ENCODE measurements around the gene ESYT2. TPM values are rescaled to one million over a fixed set of nuclear protein-coding genes. Genes with fewer than 3 reads are reported as not detected.

The ESYT2 gene
- total RNA-seq, 2 experiments from 2014 or later: 116 to 124 TPM

DNA sequence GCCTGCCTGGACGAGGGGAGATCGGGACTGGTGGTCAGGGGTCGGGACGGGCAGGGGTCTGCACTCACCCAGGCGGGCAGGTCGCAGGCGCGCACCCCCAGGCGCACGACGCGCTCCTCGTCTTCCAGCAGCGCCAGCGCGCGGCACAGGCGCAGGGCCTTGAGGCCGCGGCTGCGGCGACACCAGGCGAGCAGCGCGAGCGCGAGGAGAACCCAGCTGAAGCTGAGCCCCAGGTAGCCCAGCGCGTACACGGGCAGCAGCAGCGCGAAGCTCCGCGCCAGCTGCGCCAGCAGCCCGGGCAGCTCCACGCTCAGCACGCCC lies 328 bp downstream of the ESYT2 start:
- no peaks in the 10 kb centered on the region for H3K9me3 Mint-ChIP-seq
- peak; percentile 67 for DNase-seq

DNA sequence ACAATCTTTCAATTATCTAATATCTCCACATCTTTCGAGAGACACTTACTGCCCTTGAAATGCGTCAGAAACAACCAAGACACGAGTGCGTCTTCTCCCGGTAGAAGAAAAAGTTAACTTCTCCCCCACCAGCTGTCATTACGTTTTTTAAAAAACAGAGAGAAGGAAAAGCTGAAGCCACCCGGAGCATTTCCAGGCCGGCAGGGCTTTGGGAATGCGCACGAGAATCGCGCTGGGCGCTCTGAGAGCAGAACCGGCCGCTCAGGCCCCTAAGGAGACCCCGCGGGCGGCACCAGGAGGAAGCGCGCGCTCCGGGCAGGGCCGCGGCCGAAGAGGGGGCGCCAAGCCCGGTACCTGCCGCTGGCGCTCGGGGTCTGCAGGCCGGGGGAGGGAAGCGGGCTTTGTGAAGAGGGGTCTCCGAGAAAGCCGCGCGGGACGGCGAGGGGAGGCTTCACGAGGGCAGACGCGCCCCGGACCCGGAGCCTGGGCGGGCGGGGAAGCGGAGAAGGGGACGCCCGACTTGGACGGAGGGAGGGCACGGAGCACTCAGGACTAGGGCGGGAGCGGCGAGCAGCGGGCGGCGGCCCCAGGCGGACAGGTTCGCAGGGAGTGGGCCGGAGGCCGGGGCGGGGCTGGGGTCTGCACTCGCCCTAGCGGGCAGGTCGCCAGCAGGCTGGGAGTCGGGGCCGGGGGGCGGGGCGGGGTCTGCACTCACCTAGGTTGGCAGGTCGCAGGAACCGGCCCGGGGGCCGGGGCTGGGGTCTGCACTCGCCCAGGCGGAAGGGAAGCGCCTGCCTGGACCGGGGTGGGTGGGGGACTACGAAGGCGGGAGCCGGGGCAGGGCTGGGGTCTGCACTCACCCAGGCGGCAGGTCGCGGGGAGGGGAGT lies 932 bp downstream of the ESYT2 start:
- peaks cover 4% of the 10 kb centered on the region for H3K27me3 Mint-ChIP-seq
- POLR2A ChIA-PET: interaction anchor here (0.6 to 0.9 kb wide), 3 partner anchors 32 to 64 kb away, joined by 3 read pairs; no protein-coding TSS in a partner anchor
- H3K4me3 Mint-ChIP-seq: peak overlapping the region; percentile 97
- DNase-seq: peak; percentile 33
- no peaks in the 10 kb centered on the region for H3K9me3 Mint-ChIP-seq
- H3K27ac Mint-ChIP-seq: peak overlapping the region; percentile 95
- CTCF ChIA-PET: interaction anchor here (1.4 to 2.7 kb wide), 4 partner anchors 7 to 33 kb away, joined by 3 to 9 read pairs (median 6); no protein-coding TSS in a partner anchor
- peaks cover 49% of the 10 kb centered on the region for H3K4me1 Mint-ChIP-seq
- peaks cover 25% of the 10 kb centered on the region for H3K36me3 Mint-ChIP-seq (ENCODE audit: low read depth)

More for the DNA sequence above, 328 bp downstream of the ESYT2 start:
- Mint-ChIP-seq H3K4me3 (peak overlapping the region; percentile 97), H3K27me3 (peaks cover 4% of the 10 kb centered on the region), H3K27ac (peak overlapping the region; percentile 88), H3K36me3 (ENCODE audit: low read depth) (peaks cover 22% of the 10 kb centered on the region), H3K4me1 (peaks cover 45% of the 10 kb centered on the region)
- CTCF ChIA-PET: interaction anchor here (1.4 to 1.9 kb wide), 3 partner anchors 12 to 35 kb away, joined by 4 to 9 read pairs (median 4); no protein-coding TSS in a partner anchor
- POLR2A ChIA-PET: interaction anchor here (0.6 to 0.9 kb wide), 2 partner anchors 47 to 65 kb away, joined by 3 read pairs; no protein-coding TSS in a partner anchor

DNA sequence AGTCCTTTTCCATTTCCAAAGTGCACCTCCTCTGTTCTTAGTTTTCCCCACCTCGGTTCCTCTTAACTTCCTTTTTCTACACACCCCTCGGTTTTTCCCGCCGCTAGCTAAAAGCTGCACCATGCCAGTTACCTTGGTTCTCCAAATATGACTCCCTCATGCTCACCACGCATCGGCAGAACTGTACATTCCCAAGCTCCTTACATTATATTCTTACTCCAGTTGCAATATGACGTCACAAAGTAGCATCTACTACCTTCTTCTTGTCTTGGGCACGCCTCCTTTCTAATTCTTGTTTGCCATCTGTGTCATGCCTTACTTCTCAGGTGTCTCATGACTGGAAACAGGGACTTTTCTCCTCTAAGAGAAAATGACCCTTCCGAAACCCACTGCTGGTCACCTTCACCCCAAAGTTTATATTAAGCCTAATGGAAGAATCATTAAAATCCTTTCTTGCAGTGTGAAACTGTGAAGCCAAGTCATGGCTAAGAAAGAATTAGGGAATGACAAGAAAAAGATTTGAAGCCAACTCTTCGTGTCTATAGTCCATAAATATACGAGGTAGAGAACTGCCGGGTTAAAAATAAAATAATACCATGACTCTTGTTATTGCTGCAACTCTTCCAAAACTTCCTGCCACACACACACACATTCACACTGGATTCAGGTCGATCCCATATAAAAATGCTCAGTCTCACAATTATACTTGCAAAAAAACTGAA lies 1.7 kb downstream of the ESYT2 start:
- peak overlapping the region; percentile 95 for H3K27ac Mint-ChIP-seq
- H3K36me3 Mint-ChIP-seq (ENCODE audit: low read depth): peaks cover 26% of the 10 kb centered on the region
- CTCF ChIA-PET: interaction anchor here (0.6 to 2.7 kb wide), 4 partner anchors 8 to 191 kb away, joined by 3 to 8 read pairs (median 4); no protein-coding TSS in a partner anchor
- H3K4me3 Mint-ChIP-seq: peak overlapping the region; percentile 97
- H3K27me3 Mint-ChIP-seq: peaks cover 4% of the 10 kb centered on the region
- H3K9me3 Mint-ChIP-seq: no peaks in the 10 kb centered on the region
- H3K4me1 Mint-ChIP-seq: peaks cover 54% of the 10 kb centered on the region
- POLR2A ChIA-PET: interaction anchor here (0.7 kb wide), 1 partner anchor 33 kb away, joined by 3 read pairs; no protein-coding TSS in a partner anchor
- peak; percentile 44 for DNase-seq

DNA sequence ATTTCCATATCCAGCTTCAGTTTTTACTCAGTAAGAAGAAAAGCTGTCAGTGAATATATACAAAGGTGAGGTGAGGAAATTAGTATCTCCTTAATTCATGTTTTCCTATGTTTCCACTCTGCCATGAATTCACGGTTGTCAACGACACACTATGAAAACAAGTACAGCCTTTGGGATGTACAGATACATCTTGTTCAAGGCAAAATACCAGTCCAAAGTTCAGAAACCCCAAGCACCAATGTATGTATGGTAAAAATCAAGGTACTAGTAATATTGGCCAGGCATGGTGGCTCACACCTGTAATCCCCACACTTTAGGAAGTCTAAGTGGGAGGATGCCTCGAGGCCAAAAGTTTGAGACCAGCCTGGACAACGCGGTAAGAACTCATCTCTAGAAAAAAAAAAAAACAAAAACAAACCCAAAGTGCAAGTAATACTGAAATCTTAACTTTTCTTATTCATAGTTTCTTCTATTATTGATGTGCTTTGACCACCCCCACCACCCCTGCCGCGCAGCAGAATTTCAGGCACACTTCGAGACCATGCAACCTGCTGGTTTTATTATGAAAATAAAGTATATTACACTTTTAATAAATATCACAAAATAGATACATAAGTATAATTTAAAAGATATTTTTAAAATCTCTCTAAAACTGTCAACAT lies 3.5 kb downstream of the ESYT2 start:
- Mint-ChIP-seq H3K4me1 (peaks cover 62% of the 10 kb centered on the region), H3K36me3 (ENCODE audit: low read depth) (peaks cover 32% of the 10 kb centered on the region), H3K4me3 (peak overlapping the region; percentile 0), H3K27me3 (no peaks in the 10 kb centered on the region), H3K9me3 (no peaks in the 10 kb centered on the region), H3K27ac (peak overlapping the region; percentile 63)
- DNase-seq: no peak
- ChIA-PET CTCF (interaction anchor here (0.6 to 2.7 kb wide), 4 partner anchors 10 to 27 kb away, joined by 3 to 8 read pairs (median 6); no protein-coding TSS in a partner anchor), POLR2A (interaction anchor here (0.7 kb wide), 1 partner anchor 31 kb away, joined by 3 read pairs; the partner anchor contains the start of gene DYNC2I1)

DNA sequence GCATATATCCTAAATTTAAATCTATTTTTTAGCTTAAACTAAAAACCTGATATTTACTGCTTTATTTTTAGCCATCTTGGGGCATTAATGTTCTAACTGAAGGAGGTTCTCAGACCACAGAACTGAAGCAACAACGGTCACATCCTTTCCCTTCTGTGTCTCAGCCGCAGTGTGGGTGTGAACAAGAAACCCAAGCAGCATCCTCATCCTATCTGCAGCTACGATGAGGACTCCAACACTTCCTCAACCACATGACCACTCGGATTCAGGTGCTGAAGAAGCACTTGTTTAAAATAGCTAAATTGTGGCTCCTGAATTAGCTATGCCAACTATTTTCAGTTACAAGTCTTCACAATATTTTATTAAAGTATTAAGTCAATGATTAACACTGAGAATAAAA lies 5.3 kb downstream of the ESYT2 start:
- peak; percentile 87 for DNase-seq
- H3K36me3 Mint-ChIP-seq (ENCODE audit: low read depth): peaks cover 37% of the 10 kb centered on the region
- peak overlapping the region; percentile 60 for H3K4me3 Mint-ChIP-seq
- no peaks in the 10 kb centered on the region for H3K9me3 Mint-ChIP-seq
- H3K27ac Mint-ChIP-seq: peak overlapping the region; percentile 93
- H3K4me1 Mint-ChIP-seq: peaks cover 71% of the 10 kb centered on the region
- ChIA-PET POLR2A (interaction anchor here (0.9 to 1.6 kb wide), 2 partner anchors 40 to 119 kb away, joined by 4 to 5 read pairs; partner anchors contain the start of gene NCAPG2), CTCF (interaction anchor here (1.3 to 2.4 kb wide), 3 partner anchors 8 to 75 kb away, joined by 5 to 8 read pairs (median 7); no protein-coding TSS in a partner anchor)
- no peaks in the 10 kb centered on the region for H3K27me3 Mint-ChIP-seq

DNA sequence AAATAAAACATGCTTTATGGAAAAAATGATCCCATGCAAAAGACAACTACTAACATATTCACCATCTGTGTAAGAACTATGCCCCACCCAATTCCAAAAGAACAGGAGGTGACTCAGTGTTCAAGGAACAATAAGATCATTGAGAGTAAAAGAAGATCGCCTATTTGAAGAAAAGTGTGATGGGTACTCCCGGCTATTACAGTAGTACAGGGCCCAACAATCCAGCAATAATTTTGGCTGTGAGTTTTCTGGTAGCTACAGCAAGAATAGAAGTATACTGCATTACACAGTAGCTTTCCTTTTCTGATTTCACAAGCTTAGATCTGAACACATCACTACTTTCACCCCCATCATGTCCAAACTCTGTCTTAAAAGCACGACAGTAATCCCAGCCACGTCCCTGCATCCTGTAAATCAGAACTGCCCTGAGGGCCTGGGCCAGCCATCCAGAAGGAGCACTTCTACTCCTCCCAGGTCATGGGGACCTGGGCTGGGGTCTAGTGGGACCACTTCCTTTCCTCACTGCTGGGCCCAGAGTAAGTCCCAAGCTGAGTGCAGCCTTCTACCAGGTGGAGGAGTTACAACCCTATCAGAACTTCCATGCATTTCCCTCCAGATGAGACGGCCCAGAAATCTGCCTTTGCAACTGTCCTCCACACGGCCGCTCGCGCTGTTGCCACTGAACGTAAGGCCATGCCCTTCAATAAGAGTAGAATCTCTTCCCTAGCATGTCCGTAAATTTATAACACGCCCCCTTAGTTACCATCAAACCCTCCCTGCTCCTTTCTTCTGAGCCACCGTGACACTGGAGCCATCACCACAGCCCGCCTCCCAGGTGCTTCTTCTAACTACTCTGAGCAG lies 7.9 kb downstream of the ESYT2 start:
- peak; percentile 43 for DNase-seq
- ChIA-PET CTCF (interaction anchor here (0.6 to 1.0 kb wide), 3 partner anchors 10 to 1477 kb away, joined by 3 to 5 read pairs (median 3); no protein-coding TSS in a partner anchor), POLR2A (no interaction called here)
- Mint-ChIP-seq H3K4me1 (peaks cover 89% of the 10 kb centered on the region), H3K9me3 (no peaks in the 10 kb centered on the region), H3K36me3 (ENCODE audit: low read depth) (peaks cover 36% of the 10 kb centered on the region), H3K27me3 (no peaks in the 10 kb centered on the region), H3K27ac (peak overlapping the region; percentile 91), H3K4me3 (peak overlapping the region; percentile 66)

DNA sequence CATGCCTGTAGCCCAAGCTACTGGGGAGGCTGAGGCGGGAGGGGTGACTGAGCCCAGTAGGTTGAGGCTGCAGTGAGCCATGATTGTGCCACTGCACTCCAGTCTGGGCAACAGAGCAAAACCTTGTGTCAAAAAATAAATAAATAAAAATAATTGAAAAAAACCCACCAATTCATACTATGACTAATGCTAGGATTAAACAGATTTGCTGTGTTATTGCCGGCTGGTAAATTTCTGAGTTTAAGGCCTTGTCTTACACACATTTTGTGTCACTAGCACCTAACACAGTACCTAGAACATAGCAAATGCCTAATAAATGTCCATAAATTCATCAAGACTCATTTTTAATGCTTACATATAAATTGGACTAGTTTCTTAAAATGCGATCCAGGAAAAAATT lies 8.7 kb downstream of the ESYT2 start:
- no peak for DNase-seq
- Mint-ChIP-seq H3K4me1 (peaks cover 92% of the 10 kb centered on the region), H3K27me3 (no peaks in the 10 kb centered on the region), H3K36me3 (ENCODE audit: low read depth) (peaks cover 41% of the 10 kb centered on the region), H3K27ac (peak overlapping the region; percentile 91), H3K4me3 (peak overlapping the region; percentile 66), H3K9me3 (no peaks in the 10 kb centered on the region)
- ChIA-PET POLR2A (no interaction called here), CTCF (interaction anchor here (0.8 to 1.0 kb wide), 3 partner anchors 9 to 11 kb away, joined by 3 read pairs; no protein-coding TSS in a partner anchor)

DNA sequence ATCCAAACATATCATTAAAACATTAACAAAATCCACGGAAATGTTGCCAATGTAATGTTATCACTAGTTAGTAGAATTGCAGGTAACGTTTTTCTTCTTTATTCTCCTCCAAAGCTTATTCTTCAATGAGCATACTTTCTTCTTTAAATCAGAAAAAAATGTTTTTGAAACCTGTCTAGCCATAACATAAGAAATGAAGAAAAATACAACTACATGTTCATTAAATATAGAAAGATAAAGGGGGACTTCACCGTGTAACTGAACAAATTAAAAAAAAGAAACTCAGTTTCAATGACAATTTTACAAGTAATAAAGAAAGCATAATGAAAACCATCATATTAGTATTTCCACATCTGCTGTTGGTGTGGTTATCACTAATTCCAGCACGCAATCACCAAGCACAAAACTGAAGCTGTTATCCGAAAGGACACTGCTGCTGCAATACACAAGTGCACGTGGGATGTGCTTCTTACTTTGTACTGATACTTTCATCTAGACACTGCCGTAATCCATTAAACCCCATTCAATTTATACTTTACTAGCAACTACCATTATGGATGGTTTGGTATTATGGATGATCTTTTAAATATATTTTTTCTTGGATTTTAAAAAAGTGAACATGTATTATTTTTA lies 9.6 kb downstream of the ESYT2 start:
- POLR2A ChIA-PET: no interaction called here
- Mint-ChIP-seq H3K9me3 (no peaks in the 10 kb centered on the region), H3K4me3 (peak overlapping the region; percentile 87), H3K27me3 (no peaks in the 10 kb centered on the region), H3K4me1 (peaks cover 93% of the 10 kb centered on the region), H3K27ac (peak overlapping the region; percentile 91), H3K36me3 (ENCODE audit: low read depth) (peaks cover 45% of the 10 kb centered on the region)
- CTCF ChIA-PET: interaction anchor here (0.6 to 1.4 kb wide), 4 partner anchors 10 to 220 kb away, joined by 3 read pairs; no protein-coding TSS in a partner anchor
- peak; percentile 33 for DNase-seq

DNA sequence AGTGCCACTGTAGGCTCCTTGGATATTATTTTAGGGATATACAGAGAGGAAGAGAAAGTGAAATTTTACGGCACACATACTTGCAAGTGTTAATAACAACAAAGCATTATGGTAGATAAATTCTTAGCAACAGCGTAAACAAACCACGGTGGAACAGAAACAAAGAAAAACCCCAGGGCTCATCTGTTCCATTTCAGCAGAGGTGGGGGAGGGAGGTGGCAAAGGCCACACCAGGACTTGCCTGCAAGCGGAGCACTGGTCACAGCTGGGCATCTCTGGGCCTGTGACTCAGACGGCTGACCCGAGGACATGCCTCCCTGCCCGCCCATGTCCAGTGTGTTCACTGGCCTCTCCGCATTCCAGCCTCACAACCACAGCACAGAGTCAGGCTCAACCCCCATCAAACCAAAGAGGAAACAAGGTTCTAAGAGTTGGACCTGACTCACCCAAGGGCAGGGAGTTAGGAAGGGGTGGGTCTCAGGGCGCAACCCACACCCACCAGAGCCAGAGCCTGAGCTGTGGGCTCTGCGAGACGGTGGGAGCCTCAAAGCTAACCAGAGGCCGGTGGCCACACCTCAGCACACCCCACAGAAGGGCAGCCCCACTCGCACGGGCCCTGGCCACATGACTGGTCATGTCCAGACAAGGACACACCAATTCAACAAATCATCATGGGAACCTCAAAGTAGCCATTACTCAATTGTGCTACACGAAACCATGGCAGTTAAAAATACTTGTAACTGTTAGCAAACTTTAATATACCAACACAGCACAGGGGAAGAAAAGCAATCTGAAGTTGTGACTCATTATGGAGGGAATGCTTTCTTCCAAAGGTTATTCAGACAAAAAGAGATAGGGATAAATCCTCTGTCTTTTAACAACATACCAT lies 10.7 kb downstream of the ESYT2 start:
- Mint-ChIP-seq H3K36me3 (ENCODE audit: low read depth) (peaks cover 44% of the 10 kb centered on the region), H3K9me3 (no peaks in the 10 kb centered on the region), H3K4me3 (peak overlapping the region; percentile 87), H3K27ac (peak overlapping the region; percentile 91), H3K4me1 (peaks cover 94% of the 10 kb centered on the region), H3K27me3 (no peaks in the 10 kb centered on the region)
- CTCF ChIA-PET: interaction anchor here (1.1 to 1.4 kb wide), 2 partner anchors 43 to 45 kb away, joined by 3 to 4 read pairs; no protein-coding TSS in a partner anchor
- POLR2A ChIA-PET: no interaction called here
- peak; percentile 89 for DNase-seq

DNA sequence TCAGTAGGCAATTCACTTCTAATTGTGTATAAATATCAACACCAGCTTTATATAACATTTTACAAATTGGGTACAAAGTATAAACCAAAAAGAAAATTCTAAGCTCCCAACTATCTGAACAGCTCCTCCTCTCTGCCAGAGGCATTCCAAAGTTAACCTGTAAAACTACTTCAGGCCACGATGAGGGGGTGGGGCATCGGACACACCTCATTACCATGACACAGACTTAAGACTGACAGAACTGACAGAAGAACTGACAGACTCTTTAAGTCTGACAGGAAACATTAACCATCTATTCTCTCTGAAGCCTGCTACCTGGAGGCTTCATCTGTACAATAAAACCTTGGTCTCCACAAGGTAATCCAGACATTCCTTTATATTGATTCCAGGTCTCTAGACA lies 12.3 kb downstream of the ESYT2 start:
- H3K4me3 Mint-ChIP-seq: peak overlapping the region; percentile 56
- DNase-seq: peak; percentile 48
- no peaks in the 10 kb centered on the region for H3K27me3 Mint-ChIP-seq
- ChIA-PET POLR2A (no interaction called here), CTCF (interaction anchor here (0.6 to 1.7 kb wide), 3 partner anchors 10 to 63 kb away, joined by 4 to 6 read pairs (median 5); no protein-coding TSS in a partner anchor)
- peaks cover 49% of the 10 kb centered on the region for H3K36me3 Mint-ChIP-seq (ENCODE audit: low read depth)
- peaks cover 98% of the 10 kb centered on the region for H3K4me1 Mint-ChIP-seq
- H3K9me3 Mint-ChIP-seq: no peaks in the 10 kb centered on the region
- peak overlapping the region; percentile 91 for H3K27ac Mint-ChIP-seq

All from activated CD4-positive, alpha-beta T cell treated with anti-CD3 and anti-CD28 coated beads, Interleukin-2, amount 10 ng/mL, durations not matched to agents 7 days and 5 days (primary cell).